ENCODE data around the gene CNOT2.

DNA sequence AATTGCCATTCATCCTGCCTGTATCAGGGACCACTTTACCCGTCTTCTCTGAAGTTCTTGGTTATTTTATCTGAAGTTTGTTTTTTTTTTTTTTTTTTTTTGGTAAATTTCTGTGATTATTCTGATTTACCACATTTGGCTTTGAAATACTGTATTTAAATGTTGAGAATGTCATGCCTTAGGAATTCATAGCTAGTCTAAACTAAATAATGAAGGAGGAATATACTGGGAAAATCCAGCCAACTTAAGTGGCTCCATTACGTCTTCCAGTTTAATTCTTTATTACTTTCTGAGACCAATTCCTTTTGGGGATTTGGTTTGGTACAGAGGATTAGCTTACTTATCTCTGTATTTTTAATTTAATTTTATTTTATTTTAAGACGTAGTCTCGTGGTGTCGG, 62.6 kb downstream of the CNOT2 start:
- TF ChIP-seq, protein P1, sequence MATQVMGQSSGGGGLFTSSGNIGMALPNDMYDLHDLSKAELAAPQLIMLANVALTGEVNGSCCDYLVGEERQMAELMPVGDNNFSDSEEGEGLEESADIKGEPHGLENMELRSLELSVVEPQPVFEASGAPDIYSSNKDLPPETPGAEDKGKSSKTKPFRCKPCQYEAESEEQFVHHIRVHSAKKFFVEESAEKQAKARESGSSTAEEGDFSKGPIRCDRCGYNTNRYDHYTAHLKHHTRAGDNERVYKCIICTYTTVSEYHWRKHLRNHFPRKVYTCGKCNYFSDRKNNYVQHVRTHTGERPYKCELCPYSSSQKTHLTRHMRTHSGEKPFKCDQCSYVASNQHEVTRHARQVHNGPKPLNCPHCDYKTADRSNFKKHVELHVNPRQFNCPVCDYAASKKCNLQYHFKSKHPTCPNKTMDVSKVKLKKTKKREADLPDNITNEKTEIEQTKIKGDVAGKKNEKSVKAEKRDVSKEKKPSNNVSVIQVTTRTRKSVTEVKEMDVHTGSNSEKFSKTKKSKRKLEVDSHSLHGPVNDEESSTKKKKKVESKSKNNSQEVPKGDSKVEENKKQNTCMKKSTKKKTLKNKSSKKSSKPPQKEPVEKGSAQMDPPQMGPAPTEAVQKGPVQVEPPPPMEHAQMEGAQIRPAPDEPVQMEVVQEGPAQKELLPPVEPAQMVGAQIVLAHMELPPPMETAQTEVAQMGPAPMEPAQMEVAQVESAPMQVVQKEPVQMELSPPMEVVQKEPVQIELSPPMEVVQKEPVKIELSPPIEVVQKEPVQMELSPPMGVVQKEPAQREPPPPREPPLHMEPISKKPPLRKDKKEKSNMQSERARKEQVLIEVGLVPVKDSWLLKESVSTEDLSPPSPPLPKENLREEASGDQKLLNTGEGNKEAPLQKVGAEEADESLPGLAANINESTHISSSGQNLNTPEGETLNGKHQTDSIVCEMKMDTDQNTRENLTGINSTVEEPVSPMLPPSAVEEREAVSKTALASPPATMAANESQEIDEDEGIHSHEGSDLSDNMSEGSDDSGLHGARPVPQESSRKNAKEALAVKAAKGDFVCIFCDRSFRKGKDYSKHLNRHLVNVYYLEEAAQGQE (IDR thresholded peaks at IDR 0.05; ENCODE audit: insufficient read depth in 1 of 2, low read depth in 2 of 2, low read length in 2 of 2), result no peak
- TF ChIP-seq POLR2AphosphoS5 (IDR thresholded peaks at IDR 0.05; ENCODE audit: low read depth, low read length), result no peak
- no peak for TF ChIP-seq SIN3A (IDR thresholded peaks at IDR 0.05; ENCODE audit: borderline replicate concordance, insufficient read depth, low read length)
